ENCODE results near the gene HNMT.
A peak's percentile ranks its signal among the peaks of the same experiment; 100 is the strongest.

GRCh38 chr2:137943678-137944347, 20.5 kb upstream of the HNMT start:
- TF ChIP-seq REST (IDR thresholded peaks at IDR 0.05; ENCODE audit: low read depth, low read length), result no peak
- no peak for TF ChIP-seq USF1 (IDR thresholded peaks at IDR 0.05; ENCODE audit: borderline replicate concordance, low read depth)
- TF ChIP-seq CTCF (IDR thresholded peaks at IDR 0.05), result peak; percentile 12; the same call in 1 of the 2 replicates
- no peak for TF ChIP-seq MXI1 (IDR thresholded peaks at IDR 0.05; ENCODE audit: low read depth, low read length)
- TF ChIP-seq ELF1 (IDR thresholded peaks at IDR 0.05), result no peak
- no peak for TF ChIP-seq FOXM1 (IDR thresholded peaks at IDR 0.05; ENCODE audit: low read depth)
- TF ChIP-seq FOSL2 (IDR thresholded peaks at IDR 0.05; ENCODE audit: borderline replicate concordance, low read depth), result no peak

Data from SK-N-SH (cell line).